SK-N-SH treated with all-trans-retinoic acid at 6 μM for 48 hours (cell line): ENCODE measurements around the gene ST6GALNAC3.
A peak's percentile ranks its signal among the peaks of the same experiment; 100 is the strongest.

Experiments used
- ATAC-seq: fragments of 200-7000 bp; cut with Tn5 transposase; 3 replicates; pipeline ENCODE4 v1.9.1; 2020; ENCODE audit warnings: mild to moderate bottlenecking, moderate library complexity
- ARNTL ChIP-seq: fragments of 450-650 bp; formaldehyde crosslinking; IDR thresholded peaks from 2 replicates; pipeline ENCODE4 v1.5.0; 2020; ENCODE audit warnings: low read depth, mild to moderate bottlenecking, moderate library complexity, borderline replicate concordance
- BACH2 ChIP-seq: fragments of 250-450 bp; sonication (Bioruptor Pico); IDR thresholded peaks from 2 replicates; pipeline ENCODE4 v1.9.0; 2021; ENCODE audit warnings: mild to moderate bottlenecking, borderline replicate concordance
- CREB5 ChIP-seq: fragments of 250-450 bp; sonication (Bioruptor Pico); IDR thresholded peaks from 2 replicates; pipeline ENCODE4 v1.5.1; 2020; ENCODE audit warnings: low read depth, mild to moderate bottlenecking, moderate library complexity
- CSRNP3 ChIP-seq: fragments of 250-450 bp; sonication (Bioruptor Pico); IDR thresholded peaks from 2 replicates; pipeline ENCODE4 v1.5.1; 2021; ENCODE audit warnings: mild to moderate bottlenecking, moderate library complexity
- ESRRG ChIP-seq: fragments of 250-450 bp; sonication (Bioruptor Pico); IDR thresholded peaks from 2 replicates; pipeline ENCODE4 v1.6.1; 2021; ENCODE audit warnings: mild to moderate bottlenecking
- GLIS3 ChIP-seq: fragments of 250-450 bp; sonication (Bioruptor Pico); IDR thresholded peaks from 2 replicates; pipeline ENCODE4 v1.5.0; 2020; ENCODE audit warnings: mild to moderate bottlenecking, moderate library complexity
- ISL1 ChIP-seq: fragments of 250-450 bp; sonication (Bioruptor Pico); IDR thresholded peaks from 2 replicates; pipeline ENCODE4 v2.1.2; 2022; ENCODE audit warnings: mild to moderate bottlenecking, moderate library complexity
- OSR1 ChIP-seq: fragments of 250-450 bp; sonication (Bioruptor Pico); IDR thresholded peaks from 2 replicates; pipeline ENCODE4 v1.8.0; 2022; ENCODE audit warnings: moderate library complexity, mild to moderate bottlenecking, inconsistent platforms
- PATZ1 ChIP-seq: fragments of 250-450 bp; sonication (Bioruptor Pico); IDR thresholded peaks from 2 replicates; pipeline ENCODE4 v1.8.0; 2020; ENCODE audit warnings: mild to moderate bottlenecking, moderate library complexity, borderline replicate concordance
- POU6F1 ChIP-seq: fragments of 250-450 bp; sonication (Bioruptor Pico); IDR thresholded peaks from 2 replicates; pipeline ENCODE4 v1.8.0; 2021; ENCODE audit warnings: low read depth, mild to moderate bottlenecking, moderate library complexity, borderline replicate concordance
- PPARA ChIP-seq: fragments of 250-450 bp; sonication (Bioruptor Pico); IDR thresholded peaks from 2 replicates; pipeline ENCODE4 v1.5.0; 2020; ENCODE audit warnings: mild to moderate bottlenecking, borderline replicate concordance
- SNAI2 ChIP-seq: fragments of 250-450 bp; sonication (Bioruptor Pico); IDR thresholded peaks from 2 replicates; pipeline ENCODE4 v1.5.0; 2020; ENCODE audit warnings: mild to moderate bottlenecking, moderate library complexity
- TOX ChIP-seq: fragments of 250-450 bp; sonication (Bioruptor Pico); IDR thresholded peaks from 2 replicates; pipeline ENCODE4 v1.8.0; 2021; ENCODE audit warnings: mild to moderate bottlenecking, moderate library complexity, borderline replicate concordance
- TSHZ2 ChIP-seq: fragments of 250-450 bp; sonication (Bioruptor Pico); IDR thresholded peaks from 2 replicates; pipeline ENCODE4 v1.5.0; 2020; ENCODE audit warnings: mild to moderate bottlenecking, moderate library complexity
- ZFP3 ChIP-seq: fragments of 250-450 bp; sonication (Bioruptor Pico); IDR thresholded peaks from 2 replicates; pipeline ENCODE4 v1.5.0; 2020; ENCODE audit warnings: mild to moderate bottlenecking, moderate library complexity
- ZFP30 ChIP-seq: fragments of 450-650 bp; formaldehyde crosslinking; IDR thresholded peaks from 2 replicates; pipeline ENCODE4 v1.5.0; 2022; ENCODE audit warnings: mild to moderate bottlenecking, moderate library complexity
- ZNF8 ChIP-seq: fragments of 450-650 bp; formaldehyde crosslinking; IDR thresholded peaks from 2 replicates; pipeline ENCODE4 v1.5.0; 2020; ENCODE audit warnings: mild to moderate bottlenecking, moderate library complexity

ST6GALNAC3 gene

GRCh38 chr1:76156987-76157386, 82.4 kb downstream of the ST6GALNAC3 start:
- TF ChIP-seq ZNF8 (CRISPR knock-in tag) (no peak), GLIS3 (CRISPR knock-in tag) (no peak), TSHZ2 (CRISPR knock-in tag) (no peak), PPARA (CRISPR knock-in tag) (no peak), ESRRG (no peak), SNAI2 (CRISPR knock-in tag) (no peak), TOX (CRISPR knock-in tag) (no peak), CREB5 (CRISPR knock-in tag) (no peak), BACH2 (CRISPR knock-in tag) (no peak), PATZ1 (CRISPR knock-in tag) (no peak), ZFP30 (no peak), ZFP3 (no peak), ISL1 (CRISPR knock-in tag) (no peak)
- ATAC-seq, result no peak

- no peak for TF ChIP-seq ZNF8 (CRISPR knock-in tag)
- no peak for TF ChIP-seq CSRNP3 (CRISPR knock-in tag)
- TF ChIP-seq PPARA (CRISPR knock-in tag), result no peak
- TF ChIP-seq POU6F1, result no peak
- TF ChIP-seq ISL1 (CRISPR knock-in tag), result no peak
- TF ChIP-seq ZFP3, result no peak
- no peak for TF ChIP-seq GLIS3 (CRISPR knock-in tag)
- TF ChIP-seq CREB5 (CRISPR knock-in tag), result no peak
- TF ChIP-seq ARNTL (CRISPR knock-in tag), result no peak
- no peak for TF ChIP-seq ZFP30
- TF ChIP-seq TOX (CRISPR knock-in tag), result no peak
- no peak for TF ChIP-seq ESRRG
- TF ChIP-seq OSR1 (CRISPR knock-in tag), result no peak
- no peak for TF ChIP-seq PATZ1 (CRISPR knock-in tag)
- TF ChIP-seq SNAI2 (CRISPR knock-in tag), result no peak
- TF ChIP-seq, all 23 proteins: peak for 0
- ATAC-seq, result peak; percentile 18; the same call in 1 of the 3 replicates
Measured at GRCh38 chr1:76158126-76158525, 83.6 kb downstream of the ST6GALNAC3 start.
